ENCODE measurements around the gene B4GALNT3.

DNA sequence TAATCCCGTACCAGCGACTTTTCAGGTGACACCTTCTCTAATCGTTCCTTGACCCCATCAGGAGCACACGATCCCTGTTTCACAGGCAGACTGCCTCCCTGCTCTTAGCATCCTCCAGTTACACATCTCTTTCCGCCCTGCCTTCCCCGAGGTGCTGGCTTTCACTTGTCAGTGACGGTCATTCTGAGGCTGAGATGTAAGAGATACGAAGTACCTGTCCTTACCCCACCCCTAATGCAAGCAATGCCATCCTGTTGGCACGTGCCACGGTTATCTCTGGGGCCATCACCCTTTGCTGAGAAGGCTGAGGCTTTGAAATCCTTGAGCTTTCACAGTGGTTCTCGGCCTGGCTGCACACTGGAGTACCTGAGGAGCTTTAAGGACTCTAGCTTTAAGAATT is 24.4 kb downstream of the B4GALNT3 start:
- TF ChIP-seq, protein P1, sequence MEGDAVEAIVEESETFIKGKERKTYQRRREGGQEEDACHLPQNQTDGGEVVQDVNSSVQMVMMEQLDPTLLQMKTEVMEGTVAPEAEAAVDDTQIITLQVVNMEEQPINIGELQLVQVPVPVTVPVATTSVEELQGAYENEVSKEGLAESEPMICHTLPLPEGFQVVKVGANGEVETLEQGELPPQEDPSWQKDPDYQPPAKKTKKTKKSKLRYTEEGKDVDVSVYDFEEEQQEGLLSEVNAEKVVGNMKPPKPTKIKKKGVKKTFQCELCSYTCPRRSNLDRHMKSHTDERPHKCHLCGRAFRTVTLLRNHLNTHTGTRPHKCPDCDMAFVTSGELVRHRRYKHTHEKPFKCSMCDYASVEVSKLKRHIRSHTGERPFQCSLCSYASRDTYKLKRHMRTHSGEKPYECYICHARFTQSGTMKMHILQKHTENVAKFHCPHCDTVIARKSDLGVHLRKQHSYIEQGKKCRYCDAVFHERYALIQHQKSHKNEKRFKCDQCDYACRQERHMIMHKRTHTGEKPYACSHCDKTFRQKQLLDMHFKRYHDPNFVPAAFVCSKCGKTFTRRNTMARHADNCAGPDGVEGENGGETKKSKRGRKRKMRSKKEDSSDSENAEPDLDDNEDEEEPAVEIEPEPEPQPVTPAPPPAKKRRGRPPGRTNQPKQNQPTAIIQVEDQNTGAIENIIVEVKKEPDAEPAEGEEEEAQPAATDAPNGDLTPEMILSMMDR (IDR thresholded peaks at IDR 0.05; ENCODE audit: low read depth, low read length): no peak
- no peak for TF ChIP-seq POLR2A (IDR thresholded peaks at IDR 0.05; ENCODE audit: extremely low read depth, insufficient read length)

Measured in NB4 (cell line).